Colonic mucosa (tissue), 4 donors: Measurements from ENCODE around the gene EVI2B. TPM values are rescaled to one million over a fixed set of nuclear protein-coding genes. Genes with fewer than 3 reads are reported as not detected.
"Not testable (repeated sequence)": the region's sequence is repeated elsewhere in the genome, so short reads cannot be mapped to it uniquely, and the experiment has no call there.

Experiments used
- DNase-seq: peaks from one replicate; pipeline ENCODE4 v3.0.0-alpha.2; 2020
- H3K27ac ChIP-seq: fragments of 200-600 bp; one replicate; pipeline ENCODE4 v1.8.0; 2021
- H3K27me3 ChIP-seq: fragments of 200-600 bp; one replicate; pipeline ENCODE4 v1.8.0; 2021
- H3K36me3 ChIP-seq: fragments of 200-600 bp; one replicate; pipeline ENCODE4 v1.8.0; 2021
- H3K4me1 ChIP-seq: fragments of 200-600 bp; one replicate; pipeline ENCODE4 v1.8.0; 2021; ENCODE audit warnings: mild to moderate bottlenecking
- H3K4me3 ChIP-seq: fragments of 200-600 bp; one replicate; pipeline ENCODE4 v1.8.0; 2021
- H3K9ac ChIP-seq, 2 donors: one replicate each; pipeline ENCODE4 v1.7.0; 2013; ENCODE audit warnings: control low read depth in 2 of 2, low read depth in 2 of 2, low read length in 2 of 2
- H3K9me3 ChIP-seq: fragments of 200-600 bp; one replicate; pipeline ENCODE4 v1.8.0; 2021
- intact Hi-C: fragments of 100-400 bp; cut with DNase I; formaldehyde crosslinking; loops from one replicate; pipeline ENCODE4 v1.14.1; 2022
- total RNA-seq, 2 donors: library from RNA; stranded (reverse); fragmentation: NEBNext Ultra II Directional in 1 of 2; extraction: Animal tissue kit (Norgen Biotek cat#: 25700) in 1 of 2; gene quantifications; one replicate each; pipeline ENCODE4 v1.2.1, GENCODE V29; 2021
- TF ChIP-seq, protein P1 (sequence below): fragments of 200-600 bp; IDR thresholded peaks from one replicate; pipeline ENCODE4 v1.8.0; 2022; ENCODE audit warnings: antibody characterized with exemption, mild to moderate bottlenecking
- donor health status: healthy.
- donor health status: DM: no; HTN: no; CAD: no.
- donor health status: DM: no; HTN: no; CAD: no.

The EVI2B gene
- total RNA-seq, 2 donors from 2014 or later: 2.2 to 8.5 TPM

DNA sequence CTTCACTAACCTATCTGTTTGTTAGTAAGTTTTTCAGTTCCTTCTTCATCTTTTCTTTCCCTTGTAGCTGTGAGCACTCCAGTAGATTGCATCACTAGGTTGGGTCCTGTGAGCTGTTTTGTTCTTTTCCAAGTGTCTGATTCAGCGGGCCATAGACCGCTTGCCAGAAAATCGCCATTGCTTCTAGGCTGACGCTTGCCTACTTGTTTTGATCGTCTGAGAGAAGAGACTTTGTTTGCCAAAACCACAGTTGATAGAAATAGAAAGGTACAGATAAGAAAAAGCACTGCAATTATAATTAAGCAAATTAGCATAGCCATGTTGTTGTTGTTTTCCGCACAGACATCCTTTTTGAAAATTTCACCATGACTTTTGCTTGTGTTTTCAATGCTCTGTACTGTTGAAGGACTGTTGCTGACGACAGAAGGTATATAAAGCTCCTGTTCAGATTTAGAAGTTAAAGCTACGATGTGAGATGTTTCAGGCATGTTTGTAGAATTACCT lies 4.5 kb upstream of the EVI2B start:
- no peaks in the 10 kb centered on the region for H3K27me3 ChIP-seq
- H3K4me1 ChIP-seq: no peaks in the 10 kb centered on the region
- peak; percentile 28 for DNase-seq
- no peaks in the 10 kb centered on the region for H3K9me3 ChIP-seq
- H3K4me3 ChIP-seq: no peak overlapping the region
- H3K36me3 ChIP-seq: no peaks in the 10 kb centered on the region
- peak overlapping the region; percentile 54 for H3K27ac ChIP-seq
- intact Hi-C loops: no loop called here
- peak overlapping the region in 1 of 2 donors; percentile 21 for H3K9ac ChIP-seq
- TF ChIP-seq, protein P1, sequence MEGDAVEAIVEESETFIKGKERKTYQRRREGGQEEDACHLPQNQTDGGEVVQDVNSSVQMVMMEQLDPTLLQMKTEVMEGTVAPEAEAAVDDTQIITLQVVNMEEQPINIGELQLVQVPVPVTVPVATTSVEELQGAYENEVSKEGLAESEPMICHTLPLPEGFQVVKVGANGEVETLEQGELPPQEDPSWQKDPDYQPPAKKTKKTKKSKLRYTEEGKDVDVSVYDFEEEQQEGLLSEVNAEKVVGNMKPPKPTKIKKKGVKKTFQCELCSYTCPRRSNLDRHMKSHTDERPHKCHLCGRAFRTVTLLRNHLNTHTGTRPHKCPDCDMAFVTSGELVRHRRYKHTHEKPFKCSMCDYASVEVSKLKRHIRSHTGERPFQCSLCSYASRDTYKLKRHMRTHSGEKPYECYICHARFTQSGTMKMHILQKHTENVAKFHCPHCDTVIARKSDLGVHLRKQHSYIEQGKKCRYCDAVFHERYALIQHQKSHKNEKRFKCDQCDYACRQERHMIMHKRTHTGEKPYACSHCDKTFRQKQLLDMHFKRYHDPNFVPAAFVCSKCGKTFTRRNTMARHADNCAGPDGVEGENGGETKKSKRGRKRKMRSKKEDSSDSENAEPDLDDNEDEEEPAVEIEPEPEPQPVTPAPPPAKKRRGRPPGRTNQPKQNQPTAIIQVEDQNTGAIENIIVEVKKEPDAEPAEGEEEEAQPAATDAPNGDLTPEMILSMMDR: no peak

DNA sequence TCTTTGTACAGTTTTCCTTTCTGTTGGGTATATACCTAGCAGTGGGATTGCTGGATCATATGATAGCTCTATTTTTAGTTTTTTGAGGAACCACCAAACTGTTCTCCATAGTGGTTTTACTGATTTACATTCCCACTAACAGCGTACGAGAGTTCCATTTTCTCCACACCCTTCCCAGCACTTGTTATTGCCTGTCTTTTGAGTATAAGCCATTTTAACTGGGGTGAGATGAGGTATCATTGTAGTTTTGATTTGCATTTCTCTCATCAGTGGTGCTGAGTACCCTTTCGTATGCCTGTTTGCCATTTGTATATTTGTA lies 887 bp upstream of the EVI2B start:
- no peak overlapping the region for H3K9ac ChIP-seq
- no peaks in the 10 kb centered on the region for H3K4me1 ChIP-seq
- TF ChIP-seq, protein P1: no peak
- H3K27ac ChIP-seq: peak overlapping the region; percentile 75
- DNase-seq: no peak
- H3K36me3 ChIP-seq: no peaks in the 10 kb centered on the region
- intact Hi-C loops: no loop called here
- H3K9me3 ChIP-seq: no peaks in the 10 kb centered on the region
- no peak overlapping the region for H3K4me3 ChIP-seq
- no peaks in the 10 kb centered on the region for H3K27me3 ChIP-seq

DNA sequence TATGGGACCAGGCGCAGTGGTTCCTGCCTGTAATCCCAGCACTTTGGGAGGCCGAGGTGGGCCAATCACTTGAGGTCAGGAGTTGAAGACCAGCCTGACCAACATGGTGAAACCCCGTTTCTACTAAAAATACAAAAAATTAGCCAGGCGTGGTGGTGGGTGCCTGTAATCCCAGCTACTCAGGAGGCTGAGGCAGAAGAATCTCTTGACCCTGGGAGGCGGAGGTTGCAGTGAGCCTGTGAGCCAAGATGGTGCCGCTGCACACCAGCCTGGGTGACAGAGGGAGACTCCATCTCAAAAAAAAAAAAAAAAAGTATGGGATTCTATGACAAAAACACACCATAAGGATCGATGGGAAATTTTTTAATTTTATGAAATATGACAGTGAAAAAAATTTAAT lies 1.6 kb downstream of the EVI2B start:
- H3K4me1 ChIP-seq, DNase-seq, H3K36me3 ChIP-seq, H3K9ac ChIP-seq, H3K9me3 ChIP-seq, intact Hi-C loops, H3K27me3 ChIP-seq: not testable (repeated sequence)
- H3K27ac ChIP-seq: peak overlapping the region; percentile 53
- H3K4me3 ChIP-seq: peak overlapping the region; percentile 25

DNA sequence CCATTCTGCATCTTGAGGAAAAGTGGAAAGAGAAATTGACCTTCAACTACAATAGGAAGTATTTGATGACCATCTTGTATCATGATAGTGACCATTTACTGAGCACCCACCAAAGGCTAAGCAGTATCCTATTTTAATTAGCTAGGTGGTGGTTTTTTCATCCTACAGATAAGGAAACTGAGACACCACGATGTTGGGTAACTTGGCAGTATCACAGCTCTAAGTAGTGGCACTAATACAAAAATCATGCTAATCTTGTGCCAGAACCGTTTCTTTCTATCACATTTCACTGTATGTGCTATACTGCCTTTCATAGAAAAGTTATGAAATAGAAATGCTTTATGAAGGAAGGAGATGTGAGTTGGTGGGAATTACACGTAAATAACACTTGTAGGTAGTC lies 2.3 kb downstream of the EVI2B start:
- no peak for DNase-seq
- Histone ChIP-seq H3K4me1 (no peaks in the 10 kb centered on the region), H3K9ac (peak overlapping the region in 1 of 2 donors; percentile 46), H3K9me3 (no peaks in the 10 kb centered on the region), H3K27me3 (no peaks in the 10 kb centered on the region), H3K36me3 (no peaks in the 10 kb centered on the region), H3K27ac (peak overlapping the region; percentile 53), H3K4me3 (peak overlapping the region; percentile 25)
- intact Hi-C loops: no loop called here
- TF ChIP-seq, protein P1: no peak

DNA sequence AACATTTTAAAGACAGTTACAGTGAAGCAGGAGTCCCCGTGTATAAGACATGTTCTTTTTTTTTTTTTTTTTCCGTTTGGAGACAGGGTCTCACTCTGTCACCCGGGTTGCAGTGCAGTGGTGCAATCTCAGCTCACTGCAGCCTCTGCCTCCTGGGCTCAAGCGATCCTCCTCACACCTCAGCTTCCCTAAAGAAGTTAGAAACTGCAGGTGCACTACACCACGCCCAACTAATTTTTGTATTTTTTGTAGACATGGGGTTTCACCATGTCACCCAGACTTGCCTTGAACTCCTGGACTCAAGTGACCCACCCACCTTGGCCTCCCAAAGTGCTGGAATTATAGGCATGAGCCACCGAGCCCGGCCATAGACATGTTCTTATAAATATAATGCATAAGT lies 3.0 kb downstream of the EVI2B start:
- TF ChIP-seq, protein P1: no peak
- Histone ChIP-seq H3K9me3 (no peaks in the 10 kb centered on the region), H3K4me3 (no peak overlapping the region), H3K4me1 (no peaks in the 10 kb centered on the region), H3K27ac (peak overlapping the region; percentile 53), H3K36me3 (no peaks in the 10 kb centered on the region), H3K9ac (no peak overlapping the region), H3K27me3 (no peaks in the 10 kb centered on the region)
- intact Hi-C loops: no loop called here
- DNase-seq: no peak

DNA sequence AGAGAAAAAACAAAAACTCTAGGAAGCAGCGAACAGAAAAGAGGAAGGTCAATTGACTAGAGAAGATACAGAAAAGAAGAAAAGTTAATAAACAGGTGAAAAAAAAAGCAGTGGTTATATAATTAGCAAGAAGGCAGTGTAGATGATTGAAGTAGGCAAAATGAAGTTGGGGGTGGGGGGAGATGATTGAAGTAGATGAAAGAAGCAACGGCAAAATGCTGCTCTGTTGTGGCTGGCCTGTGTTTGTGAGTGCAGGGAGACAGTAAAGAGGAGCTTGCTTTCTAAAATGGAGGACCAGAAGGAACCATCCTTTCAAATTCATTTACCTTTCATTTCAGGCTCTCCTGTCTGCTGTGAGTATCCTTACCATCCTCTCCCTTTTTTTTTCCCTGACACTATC lies 3.6 kb downstream of the EVI2B start:
- TF ChIP-seq, protein P1: no peak
- Histone ChIP-seq H3K9ac (no peak overlapping the region), H3K36me3 (no peaks in the 10 kb centered on the region), H3K4me3 (peak overlapping the region; percentile 2), H3K9me3 (no peaks in the 10 kb centered on the region), H3K4me1 (no peaks in the 10 kb centered on the region), H3K27me3 (no peaks in the 10 kb centered on the region), H3K27ac (peak overlapping the region; percentile 53)
- no peak for DNase-seq
- intact Hi-C loops: no loop called here
